ENCODE data around the gene FAN1.

Gene FAN1

DNA sequence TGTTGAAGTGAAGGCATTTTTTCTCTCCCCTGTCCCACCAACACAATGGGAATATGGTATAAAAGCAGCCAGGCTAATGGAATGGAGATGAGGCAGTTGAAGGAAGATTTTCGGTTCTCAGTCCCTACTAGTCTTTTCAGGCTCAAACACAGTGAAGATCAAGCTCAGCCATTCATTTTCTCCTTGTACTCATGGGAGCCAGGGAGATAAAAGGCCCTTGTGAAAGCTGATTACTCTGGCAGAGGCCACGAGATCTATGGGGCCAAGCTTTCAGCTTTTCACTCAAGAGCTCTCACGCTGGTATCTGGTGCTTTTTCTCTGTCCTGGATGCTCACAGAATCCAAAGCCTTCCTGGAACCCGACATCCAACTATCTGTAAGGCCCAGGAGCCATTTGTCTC, 14.5 kb upstream of the FAN1 start:
- H3K4me3 ChIP-seq (ENCODE audit: low read length, poor library complexity, severe bottlenecking): no peak overlapping the region
- peaks cover 4% of the 10 kb centered on the region for H3K4me1 ChIP-seq (ENCODE audit: insufficient read depth, low read length, poor library complexity, severe bottlenecking)
- TF ChIP-seq EZH2phosphoT487 (IDR thresholded peaks at IDR 0.05; ENCODE audit: borderline replicate concordance) (no peak), CTCF (conservative IDR thresholded peaks at IDR 0.05; ENCODE audit: low read length) (no peak)
- no peaks in the 10 kb centered on the region for H3K27me3 ChIP-seq (ENCODE audit: insufficient read depth, low read length, poor library complexity, severe bottlenecking)
- H3F3A ChIP-seq (ENCODE audit: low read depth): no peaks in the 10 kb centered on the region
- no peak overlapping the region for H2AFZ ChIP-seq (ENCODE audit: low read length)
- no peaks in the 10 kb centered on the region; the same call in 1 of the 2 replicates for H3K36me3 ChIP-seq (ENCODE audit: insufficient read depth, low read length)
- no peaks in the 10 kb centered on the region for H3K9me3 ChIP-seq (ENCODE audit: insufficient read depth, low read depth, low read length)
- H3K9ac ChIP-seq (ENCODE audit: low read depth, low read length, poor library complexity, severe bottlenecking): no peak overlapping the region
- no peaks in the 10 kb centered on the region for H3K79me2 ChIP-seq (ENCODE audit: insufficient read depth, low read length)
- H3K9me2 ChIP-seq (replicated peaks; ENCODE audit: low read depth, low read length): no peaks in the 10 kb centered on the region
- H4K20me1 ChIP-seq (ENCODE audit: insufficient read depth, low read length, poor library complexity, severe bottlenecking): peaks cover 15% of the 10 kb centered on the region
- no peak overlapping the region for H3K4me2 ChIP-seq (ENCODE audit: low read depth, low read length, poor library complexity, severe bottlenecking)

GRCh38 chr15:30895461-30896210, 8.1 kb upstream of the FAN1 start:
- Histone ChIP-seq H2AFZ (ENCODE audit: low read length) (no peak overlapping the region), H3K4me3 (ENCODE audit: low read length, poor library complexity, severe bottlenecking) (no peak overlapping the region), H3K36me3 (ENCODE audit: insufficient read depth, low read length) (no peaks in the 10 kb centered on the region), H3K4me1 (ENCODE audit: insufficient read depth, low read length, poor library complexity, severe bottlenecking) (peaks cover 10% of the 10 kb centered on the region), H3K9ac (ENCODE audit: low read depth, low read length, poor library complexity, severe bottlenecking) (no peak overlapping the region), H3F3A (ENCODE audit: low read depth) (no peaks in the 10 kb centered on the region), H3K9me2 (replicated peaks; ENCODE audit: low read depth, low read length) (no peaks in the 10 kb centered on the region), H3K79me2 (ENCODE audit: insufficient read depth, low read length) (no peaks in the 10 kb centered on the region), H4K20me1 (ENCODE audit: insufficient read depth, low read length, poor library complexity, severe bottlenecking) (no peaks in the 10 kb centered on the region), H3K9me3 (ENCODE audit: insufficient read depth, low read depth, low read length) (no peaks in the 10 kb centered on the region), H3K4me2 (ENCODE audit: low read depth, low read length, poor library complexity, severe bottlenecking) (no peak overlapping the region), H3K27me3 (ENCODE audit: insufficient read depth, low read length, poor library complexity, severe bottlenecking) (no peaks in the 10 kb centered on the region)
- TF ChIP-seq EZH2phosphoT487 (IDR thresholded peaks at IDR 0.05; ENCODE audit: borderline replicate concordance) (no peak), CTCF (conservative IDR thresholded peaks at IDR 0.05; ENCODE audit: low read length) (no peak)

- no peaks in the 10 kb centered on the region for H3K79me2 ChIP-seq (ENCODE audit: insufficient read depth, low read length)
- no peak overlapping the region for H2AFZ ChIP-seq (ENCODE audit: low read length)
- no peaks in the 10 kb centered on the region for H3K9me2 ChIP-seq (replicated peaks; ENCODE audit: low read depth, low read length)
- TF ChIP-seq EZH2phosphoT487 (IDR thresholded peaks at IDR 0.05; ENCODE audit: borderline replicate concordance) (no peak), CTCF (conservative IDR thresholded peaks at IDR 0.05; ENCODE audit: low read length) (no peak)
- H3K4me2 ChIP-seq (ENCODE audit: low read depth, low read length, poor library complexity, severe bottlenecking): no peak overlapping the region
- no peaks in the 10 kb centered on the region for H3K27me3 ChIP-seq (ENCODE audit: insufficient read depth, low read length, poor library complexity, severe bottlenecking)
- no peaks in the 10 kb centered on the region for H3F3A ChIP-seq (ENCODE audit: low read depth)
- no peak overlapping the region for H3K9ac ChIP-seq (ENCODE audit: low read depth, low read length, poor library complexity, severe bottlenecking)
- no peaks in the 10 kb centered on the region for H3K36me3 ChIP-seq (ENCODE audit: insufficient read depth, low read length)
- H3K9me3 ChIP-seq (ENCODE audit: insufficient read depth, low read depth, low read length): no peaks in the 10 kb centered on the region
- H4K20me1 ChIP-seq (ENCODE audit: insufficient read depth, low read length, poor library complexity, severe bottlenecking): no peaks in the 10 kb centered on the region
- no peak overlapping the region for H3K4me3 ChIP-seq (ENCODE audit: low read length, poor library complexity, severe bottlenecking)
- H3K4me1 ChIP-seq (ENCODE audit: insufficient read depth, low read length, poor library complexity, severe bottlenecking): peaks cover 10% of the 10 kb centered on the region
These were observed 7.5 kb upstream of the FAN1 start for GRCh38 chr15:30896211-30896606.

Measured in Loucy (cell line).